ENCODE data around the gene SRP54.
A peak's percentile ranks its signal among the peaks of the same experiment; 100 is the strongest.

SRP54 gene

DNA sequence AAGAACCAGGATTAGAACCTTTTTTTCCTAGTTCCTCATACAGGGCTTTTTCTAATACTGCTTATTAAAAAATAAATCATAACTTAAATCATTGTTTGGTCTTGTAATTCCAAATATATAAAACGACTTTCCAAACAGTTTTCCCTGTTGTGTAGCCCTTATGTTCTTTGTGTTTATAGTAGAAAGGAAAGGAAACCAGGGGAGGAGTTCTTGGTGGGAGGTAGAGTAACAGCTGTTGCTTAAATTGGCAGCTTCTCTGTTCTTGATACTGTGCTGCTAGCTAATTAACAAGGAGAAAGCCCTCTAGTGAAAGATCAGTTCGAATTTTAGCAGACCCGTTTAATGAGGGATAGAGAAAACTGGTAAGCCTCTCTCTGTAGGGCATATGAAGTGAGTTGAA, 15.0 kb downstream of the SRP54 start:
- DNase-seq (ENCODE audit: low read depth): peak; percentile 24
- TF ChIP-seq, protein P1, sequence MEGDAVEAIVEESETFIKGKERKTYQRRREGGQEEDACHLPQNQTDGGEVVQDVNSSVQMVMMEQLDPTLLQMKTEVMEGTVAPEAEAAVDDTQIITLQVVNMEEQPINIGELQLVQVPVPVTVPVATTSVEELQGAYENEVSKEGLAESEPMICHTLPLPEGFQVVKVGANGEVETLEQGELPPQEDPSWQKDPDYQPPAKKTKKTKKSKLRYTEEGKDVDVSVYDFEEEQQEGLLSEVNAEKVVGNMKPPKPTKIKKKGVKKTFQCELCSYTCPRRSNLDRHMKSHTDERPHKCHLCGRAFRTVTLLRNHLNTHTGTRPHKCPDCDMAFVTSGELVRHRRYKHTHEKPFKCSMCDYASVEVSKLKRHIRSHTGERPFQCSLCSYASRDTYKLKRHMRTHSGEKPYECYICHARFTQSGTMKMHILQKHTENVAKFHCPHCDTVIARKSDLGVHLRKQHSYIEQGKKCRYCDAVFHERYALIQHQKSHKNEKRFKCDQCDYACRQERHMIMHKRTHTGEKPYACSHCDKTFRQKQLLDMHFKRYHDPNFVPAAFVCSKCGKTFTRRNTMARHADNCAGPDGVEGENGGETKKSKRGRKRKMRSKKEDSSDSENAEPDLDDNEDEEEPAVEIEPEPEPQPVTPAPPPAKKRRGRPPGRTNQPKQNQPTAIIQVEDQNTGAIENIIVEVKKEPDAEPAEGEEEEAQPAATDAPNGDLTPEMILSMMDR (IDR thresholded peaks at IDR 0.05; ENCODE audit: low read length, missing control alignments): no peak
- no peak overlapping the region for H3K4me3 ChIP-seq (replicated peaks; ENCODE audit: low read depth, low read length)

DNA sequence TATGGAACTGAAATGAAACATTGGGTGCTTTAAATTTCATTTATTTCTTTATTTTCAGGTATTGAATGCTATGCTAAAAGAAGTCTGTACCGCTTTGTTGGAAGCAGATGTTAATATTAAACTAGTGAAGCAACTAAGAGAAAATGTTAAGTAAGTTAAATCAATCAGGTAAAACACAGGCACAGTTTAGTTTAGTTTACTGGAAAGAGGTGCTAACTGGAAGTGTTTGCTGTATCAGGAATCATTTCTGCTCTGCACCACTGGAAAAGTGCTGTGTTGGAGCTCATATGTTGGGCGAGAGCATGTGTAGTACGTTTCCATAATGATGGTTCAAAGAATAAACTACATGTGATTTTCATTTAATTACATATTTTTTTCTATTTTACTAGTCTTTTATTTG, 16.7 kb downstream of the SRP54 start:
- no peak overlapping the region for H3K4me3 ChIP-seq (replicated peaks; ENCODE audit: low read depth, low read length)
- TF ChIP-seq, protein P1 (IDR thresholded peaks at IDR 0.05; ENCODE audit: low read length, missing control alignments): no peak
- no peak for DNase-seq (ENCODE audit: low read depth)

DNA sequence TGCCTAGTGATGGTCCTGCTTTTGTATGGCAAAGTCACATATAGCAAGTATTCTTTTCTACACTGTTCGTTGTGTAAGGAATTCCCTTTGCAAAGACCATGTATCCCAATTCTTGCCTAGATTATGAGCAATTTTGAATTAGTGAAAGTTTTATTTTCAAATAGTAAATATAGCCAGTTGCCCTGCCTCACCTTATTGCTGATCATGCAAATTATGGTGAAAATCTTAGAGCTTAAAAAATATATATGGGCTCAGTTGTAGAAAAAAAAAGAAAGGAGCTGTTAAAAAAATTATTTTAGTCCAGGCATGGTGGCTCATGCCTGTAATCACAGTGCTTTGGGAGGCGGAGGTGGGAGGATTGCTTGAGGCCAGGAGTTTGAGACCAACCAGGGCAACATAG, 18.8 kb downstream of the SRP54 start:
- TF ChIP-seq, protein P1 (IDR thresholded peaks at IDR 0.05; ENCODE audit: low read length, missing control alignments): no peak
- no peak for DNase-seq (ENCODE audit: low read depth)
- no peak overlapping the region for H3K4me3 ChIP-seq (replicated peaks; ENCODE audit: low read depth, low read length)

DNA sequence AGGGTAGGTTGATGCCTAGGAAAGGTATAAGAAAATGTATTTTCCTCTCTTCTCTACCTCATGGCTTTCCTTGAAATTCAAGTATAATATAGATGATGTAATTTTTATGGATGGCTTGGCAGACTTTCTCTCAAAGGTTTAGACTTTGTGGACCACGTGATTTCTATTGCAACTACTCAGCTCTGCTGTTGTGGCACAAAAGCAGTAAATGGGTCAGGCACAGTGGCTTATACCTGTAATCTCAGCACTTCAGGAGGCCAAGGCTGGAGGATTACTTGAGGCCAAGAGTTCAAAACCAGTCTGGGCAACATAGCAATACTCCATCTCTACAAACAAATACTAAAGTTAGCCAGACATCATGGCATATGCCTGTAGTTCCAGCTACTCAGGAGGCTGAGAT, 22.0 kb downstream of the SRP54 start:
- no peak overlapping the region for H3K4me3 ChIP-seq (replicated peaks; ENCODE audit: low read depth, low read length)
- DNase-seq (ENCODE audit: low read depth): no peak
- TF ChIP-seq, protein P1 (IDR thresholded peaks at IDR 0.05; ENCODE audit: low read length, missing control alignments): no peak

DNA sequence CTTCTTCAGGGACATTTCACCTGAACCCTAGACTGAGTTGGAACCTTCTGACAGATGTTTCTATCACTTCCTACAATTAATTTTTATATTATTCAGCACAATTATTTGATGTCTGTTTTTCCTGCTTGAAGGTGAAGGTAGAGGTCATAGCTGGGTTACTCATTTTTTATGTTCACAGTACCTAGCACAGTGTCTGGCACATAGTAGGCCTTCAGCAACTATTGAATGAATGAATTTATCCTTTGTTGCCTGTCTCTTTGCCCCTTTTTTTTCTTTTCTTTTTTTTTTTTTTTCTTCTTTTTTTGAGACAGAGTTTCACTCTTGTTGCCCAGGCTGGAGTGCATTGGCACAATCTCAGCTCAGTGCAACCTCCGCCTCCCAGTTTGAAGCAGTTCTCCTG, 33.8 kb downstream of the SRP54 start:
- DNase-seq (ENCODE audit: low read depth): no peak
- TF ChIP-seq, protein P1 (IDR thresholded peaks at IDR 0.05; ENCODE audit: low read length, missing control alignments): no peak
- H3K4me3 ChIP-seq (replicated peaks; ENCODE audit: low read depth, low read length): no peak overlapping the region

DNA sequence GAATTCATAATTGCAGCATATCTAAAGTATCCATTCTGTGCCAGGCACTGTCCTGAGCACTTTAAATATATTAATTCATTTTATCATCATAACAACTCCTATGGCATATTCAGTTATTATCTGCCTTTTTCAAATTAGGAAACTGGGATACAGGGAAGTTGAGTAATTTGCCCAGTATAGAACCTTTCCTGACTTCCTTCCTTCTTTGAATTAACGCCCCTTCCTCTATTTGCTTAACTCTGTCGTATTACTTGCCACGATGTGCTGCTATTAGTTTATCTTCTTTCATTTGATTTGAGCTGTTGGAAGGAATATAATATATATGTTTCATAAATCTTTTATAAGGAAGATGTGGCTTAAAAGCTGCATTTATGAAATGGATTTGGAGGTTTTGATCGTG, 37.9 kb downstream of the SRP54 start:
- no peak for DNase-seq (ENCODE audit: low read depth)
- TF ChIP-seq, protein P1 (IDR thresholded peaks at IDR 0.05; ENCODE audit: low read length, missing control alignments): no peak
- no peak overlapping the region for H3K4me3 ChIP-seq (replicated peaks; ENCODE audit: low read depth, low read length)

DNA sequence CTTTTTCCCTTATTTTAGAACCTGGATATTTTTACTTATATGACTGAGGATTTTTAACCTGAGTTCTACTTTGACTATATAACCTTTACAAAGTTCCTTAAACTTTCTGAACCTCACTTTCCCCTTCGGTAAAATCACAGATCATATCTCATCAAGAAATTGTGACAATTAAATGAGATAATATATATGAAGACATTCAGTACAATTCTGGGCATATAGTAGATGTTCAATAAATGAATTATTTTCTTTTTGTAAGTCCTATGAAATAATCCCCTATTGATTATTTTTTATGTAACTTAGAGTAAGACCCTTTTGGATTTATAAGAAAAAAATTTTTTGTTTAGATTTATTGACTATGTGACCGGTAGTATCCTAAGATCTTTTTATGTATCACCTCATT, 45.6 kb downstream of the SRP54 start:
- no peak for DNase-seq (ENCODE audit: low read depth)
- TF ChIP-seq, protein P1 (IDR thresholded peaks at IDR 0.05; ENCODE audit: low read length, missing control alignments): no peak
- no peak overlapping the region for H3K4me3 ChIP-seq (replicated peaks; ENCODE audit: low read depth, low read length)

Data from fibroblast of pulmonary artery (primary cell).